GM12873 (cell line): ENCODE measurements around the gene CAV1.

Experiments
- TF ChIP-seq, protein P1 (sequence below): IDR thresholded peaks from 2 replicates; pipeline ENCODE4 v1.5.1; 2012; ENCODE audit warnings: low read depth, mild to moderate bottlenecking, moderate library complexity, low read length, control low read depth; ENCODE audit not compliant: insufficient read depth; ENCODE audit errors: missing control alignments

The CAV1 gene

DNA sequence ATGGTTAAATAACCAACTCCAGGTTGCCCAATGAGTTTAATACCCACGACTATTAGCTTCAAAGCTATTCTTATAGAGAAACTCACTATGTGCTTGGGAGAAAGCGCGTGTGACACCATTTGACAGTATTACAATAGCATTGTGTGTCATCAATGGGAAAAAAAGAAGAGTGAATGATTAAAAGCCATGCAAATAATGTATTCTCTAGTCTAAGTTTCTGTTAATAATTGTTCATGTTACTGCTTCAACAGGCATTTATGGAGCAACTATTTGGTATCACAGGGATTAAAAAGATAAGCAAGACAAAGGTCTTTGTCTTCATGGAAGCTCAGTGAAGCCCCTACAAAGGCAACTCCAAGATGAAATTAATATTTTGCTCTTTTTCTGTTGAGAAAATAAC is 47.2 kb downstream of the CAV1 start:
- TF ChIP-seq, protein P1, sequence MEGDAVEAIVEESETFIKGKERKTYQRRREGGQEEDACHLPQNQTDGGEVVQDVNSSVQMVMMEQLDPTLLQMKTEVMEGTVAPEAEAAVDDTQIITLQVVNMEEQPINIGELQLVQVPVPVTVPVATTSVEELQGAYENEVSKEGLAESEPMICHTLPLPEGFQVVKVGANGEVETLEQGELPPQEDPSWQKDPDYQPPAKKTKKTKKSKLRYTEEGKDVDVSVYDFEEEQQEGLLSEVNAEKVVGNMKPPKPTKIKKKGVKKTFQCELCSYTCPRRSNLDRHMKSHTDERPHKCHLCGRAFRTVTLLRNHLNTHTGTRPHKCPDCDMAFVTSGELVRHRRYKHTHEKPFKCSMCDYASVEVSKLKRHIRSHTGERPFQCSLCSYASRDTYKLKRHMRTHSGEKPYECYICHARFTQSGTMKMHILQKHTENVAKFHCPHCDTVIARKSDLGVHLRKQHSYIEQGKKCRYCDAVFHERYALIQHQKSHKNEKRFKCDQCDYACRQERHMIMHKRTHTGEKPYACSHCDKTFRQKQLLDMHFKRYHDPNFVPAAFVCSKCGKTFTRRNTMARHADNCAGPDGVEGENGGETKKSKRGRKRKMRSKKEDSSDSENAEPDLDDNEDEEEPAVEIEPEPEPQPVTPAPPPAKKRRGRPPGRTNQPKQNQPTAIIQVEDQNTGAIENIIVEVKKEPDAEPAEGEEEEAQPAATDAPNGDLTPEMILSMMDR: no peak

DNA sequence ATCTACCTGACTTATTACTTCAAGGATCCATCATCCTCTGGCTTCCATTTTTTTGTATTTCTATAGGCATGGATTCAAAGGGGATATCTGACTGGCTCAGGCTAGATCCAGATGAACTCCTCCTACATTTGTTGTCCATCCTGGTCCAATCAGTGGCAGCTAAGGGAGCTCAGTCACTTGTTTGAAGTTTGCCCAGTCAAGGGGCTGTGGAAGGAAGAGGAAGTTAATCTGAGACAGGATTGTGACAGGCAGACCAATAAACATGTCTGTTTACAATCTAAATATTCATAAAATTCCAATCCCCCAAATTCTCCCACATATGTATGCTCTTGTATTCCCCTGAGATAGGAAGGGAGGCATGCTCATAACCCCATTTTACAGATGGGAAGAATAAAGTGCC is 48.7 kb downstream of the CAV1 start:
- TF ChIP-seq, protein P1: no peak

DNA sequence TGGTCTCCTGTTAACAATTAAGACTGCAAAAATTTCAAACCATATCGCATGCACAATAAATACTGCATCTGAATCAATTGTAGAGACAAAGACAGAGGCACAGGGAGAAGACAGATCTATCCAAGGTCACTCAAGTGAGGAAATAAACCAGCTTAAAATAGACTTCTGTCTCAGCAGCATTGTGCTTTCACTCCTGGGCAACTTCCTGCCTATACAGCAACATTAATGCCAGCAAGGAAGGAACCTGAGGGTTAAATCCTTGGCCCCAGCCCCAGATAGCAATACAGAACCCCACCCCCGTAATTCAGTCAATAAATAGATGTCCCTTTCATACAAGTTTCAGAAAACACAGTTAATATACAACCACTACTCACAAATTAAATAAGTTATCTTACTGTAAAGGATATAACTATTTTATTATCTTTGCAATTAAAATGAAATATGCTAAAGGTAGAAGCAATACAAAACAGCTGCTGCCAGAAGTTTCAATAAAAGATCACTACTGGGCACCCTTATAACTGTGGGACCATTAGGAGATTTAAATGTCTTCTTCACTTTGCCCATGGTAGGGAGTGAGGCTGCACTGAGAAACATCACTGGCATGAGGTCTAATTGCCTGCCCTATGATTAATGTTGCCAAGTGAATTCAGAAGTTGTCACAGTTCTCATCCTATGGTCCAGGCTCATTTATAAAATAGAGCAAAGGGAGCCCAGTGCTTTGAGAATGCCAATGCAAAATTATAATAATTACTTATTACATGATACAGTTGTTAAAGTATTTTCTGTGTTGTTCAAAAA is 49.4 kb downstream of the CAV1 start:
- TF ChIP-seq, protein P1: no peak

DNA sequence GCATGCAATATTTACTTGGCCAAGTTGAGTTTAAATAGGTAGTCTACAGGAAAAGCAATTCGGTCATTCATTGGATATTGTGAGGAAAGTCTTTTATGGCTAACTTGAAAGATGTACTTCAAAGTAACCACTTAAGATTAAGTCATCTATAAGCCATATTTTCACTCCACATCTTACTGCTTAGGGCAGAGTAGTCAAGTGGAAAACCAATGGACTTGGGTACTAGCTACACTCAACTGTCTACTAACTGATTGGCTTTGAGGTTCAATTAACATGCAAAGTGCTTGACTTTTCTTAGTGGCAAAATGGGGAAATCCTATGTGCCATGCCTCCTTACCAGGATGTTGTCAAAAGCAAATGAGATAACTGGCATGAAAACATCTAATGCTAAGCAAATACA is 51.0 kb downstream of the CAV1 start:
- TF ChIP-seq, protein P1: no peak

DNA sequence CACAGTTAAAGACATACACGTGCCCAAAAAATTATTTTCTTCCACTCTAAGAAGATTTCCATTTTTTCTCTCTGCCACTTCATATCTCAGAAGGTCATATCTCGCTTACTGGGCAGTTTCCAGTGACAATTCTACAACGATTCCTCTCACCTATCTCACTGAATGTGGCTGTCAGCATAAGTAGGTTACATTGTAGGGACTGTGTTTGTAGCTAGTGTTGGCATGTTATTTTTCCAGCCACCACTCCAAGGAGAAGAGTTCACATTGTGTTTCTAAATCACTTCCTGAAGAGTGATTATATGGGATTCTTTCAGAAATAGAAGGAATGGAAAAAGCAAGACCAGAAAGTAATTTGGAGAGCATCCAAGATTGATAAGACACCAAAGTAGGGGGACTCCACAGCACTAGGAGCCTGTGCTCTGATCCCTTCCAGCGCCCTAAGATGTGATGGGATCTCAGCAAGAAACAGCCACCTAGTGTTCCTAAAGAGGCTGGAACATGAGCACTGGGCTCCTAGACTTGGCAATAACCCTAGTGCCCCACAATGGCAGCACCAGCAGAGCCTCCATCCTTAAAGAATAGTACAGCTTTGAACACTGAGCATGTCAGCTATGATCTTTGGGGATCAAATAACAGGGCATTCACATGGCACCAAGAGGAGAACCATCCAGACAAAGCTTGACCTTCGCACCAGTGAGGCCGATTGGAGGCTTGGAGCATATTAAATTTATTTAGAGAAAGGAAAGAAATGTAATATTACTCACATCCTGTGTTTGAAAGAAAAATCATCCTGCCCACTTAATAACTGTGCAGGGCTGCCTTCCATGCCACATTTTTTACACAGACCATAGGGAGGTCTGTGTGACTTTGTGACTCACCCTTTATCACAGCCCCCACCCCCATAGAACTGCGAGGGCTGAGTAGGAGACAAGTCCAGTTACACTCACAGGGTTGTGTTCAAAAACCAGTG is 51.8 kb downstream of the CAV1 start:
- TF ChIP-seq, protein P1: no peak

DNA sequence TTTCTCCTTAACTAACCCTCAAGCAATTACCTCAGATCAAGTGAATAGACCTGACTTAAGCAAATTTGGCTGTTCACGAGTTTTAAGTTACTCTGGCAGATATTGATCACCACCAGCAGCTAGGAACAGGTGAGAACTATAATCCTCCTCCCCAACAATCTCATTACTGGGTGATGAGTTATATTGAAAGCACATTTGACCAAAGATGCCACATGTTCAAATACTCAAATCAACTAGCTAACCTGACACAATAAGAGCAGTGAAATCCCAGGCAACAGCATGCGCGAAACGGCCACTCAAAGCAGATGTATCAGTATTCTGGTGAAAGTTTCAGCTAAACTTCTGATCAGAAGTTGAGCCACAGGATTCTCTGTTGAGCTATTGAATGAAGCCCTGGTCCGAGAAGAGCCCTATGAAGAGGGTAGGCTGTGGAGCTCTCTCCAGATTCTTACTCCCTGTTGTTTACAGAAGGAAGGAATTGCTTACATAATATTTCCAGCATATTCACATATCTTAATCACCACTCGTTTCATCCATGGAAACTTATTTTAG is 52.6 kb downstream of the CAV1 start:
- TF ChIP-seq, protein P1: no peak

DNA sequence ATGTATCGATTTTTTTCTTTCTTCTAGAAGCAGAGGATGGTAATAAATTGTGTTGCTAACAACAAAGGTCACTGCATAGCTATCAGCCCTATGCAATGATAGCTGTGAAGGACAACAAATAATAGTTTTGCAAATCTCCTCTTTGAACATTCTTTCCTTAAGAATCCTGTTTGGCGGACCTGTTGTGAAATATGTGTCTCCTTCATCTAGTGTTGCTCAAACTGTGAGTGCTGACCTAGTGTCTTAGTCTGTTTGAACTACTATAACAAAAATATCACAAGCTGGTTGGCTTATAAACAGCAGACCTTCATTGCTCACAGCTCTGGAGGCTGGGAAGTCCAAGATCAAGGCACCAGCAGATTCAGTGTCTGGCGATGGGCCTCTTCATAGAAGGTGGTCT is 53.7 kb downstream of the CAV1 start:
- TF ChIP-seq, protein P1: no peak
